Lower leg skin (tissue), 4 donors: Measurements from ENCODE around the gene FOXD2. TPM values are rescaled to one million over a fixed set of nuclear protein-coding genes. Genes with fewer than 3 reads are reported as not detected.

ENCODE experiments used
- DNase-seq, 2 donors: peaks; one replicate each; pipeline ENCODE4 v3.0.0-alpha.2; 2019; ENCODE audit warnings: low spot score in 2 of 2
- H3K4me3 ChIP-seq: fragments of 200-600 bp; sonication (generic); 2 replicates; pipeline ENCODE4 v1.5.1; 2017; ENCODE audit warnings: mild to moderate bottlenecking, low read depth; ENCODE audit not compliant: poor library complexity, severe bottlenecking
- POLR2A ChIP-seq, 2 donors: fragments of 450-650 bp; IDR thresholded peaks; one replicate each; pipeline ENCODE4 v1.6.1; 2016 to 2017; ENCODE audit warnings: antibody characterized with exemption in 2 of 2, mild to moderate bottlenecking in 1 of 2, moderate library complexity in 1 of 2
- WGBS, 2 donors: methylation state at CpG; one replicate each; pipeline ENCODE4 v1.1.5; 2018; 5-methylcytosine and 5-hydroxymethylcytosine counted together
- intact Hi-C: fragments of 100-400 bp; cut with DNase I; formaldehyde crosslinking; loops from one replicate; pipeline ENCODE4 v1.15.0; 2023; ENCODE audit warnings: low total_unique reads
- total RNA-seq, 4 donors: library from RNA; depleted of rRNA; stranded (reverse); fragments of >200 nt; gene quantifications; one replicate each; pipeline ENCODE4 v1.1.0, GENCODE V29; 2016
- TF ChIP-seq, protein P1 (sequence below), 3 donors: fragments of 450-650 bp; IDR thresholded peaks; one replicate each; pipeline ENCODE4 v1.5.1; 2016; ENCODE audit warnings: antibody characterized with exemption in 3 of 3, mild to moderate bottlenecking in 3 of 3, moderate library complexity in 2 of 3

The FOXD2 gene
- total RNA-seq, 4 donors from 2014 or later, result 0.13 to 0.56 (median 0.45) TPM; not detected in 1

DNA sequence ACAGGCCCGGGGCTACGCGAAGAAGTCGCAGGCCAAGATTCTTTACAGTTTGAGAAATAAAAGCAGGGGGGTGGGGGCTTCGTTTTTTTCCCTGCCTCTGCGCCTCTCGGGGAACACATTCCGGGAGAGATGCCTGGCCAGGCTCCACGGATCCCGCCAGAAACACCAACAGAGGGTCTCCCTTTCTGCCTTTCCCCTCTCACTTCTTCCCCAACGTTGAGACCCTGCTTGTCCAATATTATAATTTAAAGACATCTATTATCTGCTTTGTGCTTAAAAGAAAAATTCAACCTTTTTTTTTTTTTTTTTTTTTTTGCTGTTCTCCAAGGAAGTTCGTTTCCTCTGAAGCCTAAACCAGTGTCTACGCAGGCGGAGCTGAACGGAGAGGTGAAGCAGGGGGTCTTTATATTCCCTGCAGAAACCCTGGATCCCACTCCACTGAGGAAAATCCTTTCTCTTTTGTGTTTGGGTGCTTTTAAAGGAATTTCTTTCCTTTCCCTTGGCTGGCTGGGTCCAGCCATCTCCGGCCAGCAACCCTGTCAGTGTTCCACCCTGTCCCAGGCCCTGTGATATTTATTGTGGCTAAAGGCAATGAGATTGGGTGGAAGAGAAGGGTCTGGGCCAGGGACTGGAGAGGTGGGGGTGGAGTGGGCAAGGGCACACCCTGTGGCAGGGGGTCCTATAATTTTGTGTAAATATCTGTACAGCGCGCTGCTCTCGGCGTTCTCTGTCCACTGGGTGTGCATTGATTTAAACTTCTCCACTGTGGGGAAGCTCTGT lies 2.2 kb downstream of the FOXD2 start:
- intact Hi-C loops, result loop anchor here (10.0 kb wide), 1 partner anchor 135 kb away; no protein-coding TSS in a partner anchor
- 71 to 78% methylated on average over 20 of the region's 20 CpGs for WGBS, 2 donors
- no peak overlapping the region for H3K4me3 ChIP-seq
- no peak for DNase-seq
- TF ChIP-seq POLR2A (IDR thresholded peaks at IDR 0.05), result no peak
- TF ChIP-seq, protein P1, sequence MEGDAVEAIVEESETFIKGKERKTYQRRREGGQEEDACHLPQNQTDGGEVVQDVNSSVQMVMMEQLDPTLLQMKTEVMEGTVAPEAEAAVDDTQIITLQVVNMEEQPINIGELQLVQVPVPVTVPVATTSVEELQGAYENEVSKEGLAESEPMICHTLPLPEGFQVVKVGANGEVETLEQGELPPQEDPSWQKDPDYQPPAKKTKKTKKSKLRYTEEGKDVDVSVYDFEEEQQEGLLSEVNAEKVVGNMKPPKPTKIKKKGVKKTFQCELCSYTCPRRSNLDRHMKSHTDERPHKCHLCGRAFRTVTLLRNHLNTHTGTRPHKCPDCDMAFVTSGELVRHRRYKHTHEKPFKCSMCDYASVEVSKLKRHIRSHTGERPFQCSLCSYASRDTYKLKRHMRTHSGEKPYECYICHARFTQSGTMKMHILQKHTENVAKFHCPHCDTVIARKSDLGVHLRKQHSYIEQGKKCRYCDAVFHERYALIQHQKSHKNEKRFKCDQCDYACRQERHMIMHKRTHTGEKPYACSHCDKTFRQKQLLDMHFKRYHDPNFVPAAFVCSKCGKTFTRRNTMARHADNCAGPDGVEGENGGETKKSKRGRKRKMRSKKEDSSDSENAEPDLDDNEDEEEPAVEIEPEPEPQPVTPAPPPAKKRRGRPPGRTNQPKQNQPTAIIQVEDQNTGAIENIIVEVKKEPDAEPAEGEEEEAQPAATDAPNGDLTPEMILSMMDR (IDR thresholded peaks at IDR 0.05), result no peak

DNA sequence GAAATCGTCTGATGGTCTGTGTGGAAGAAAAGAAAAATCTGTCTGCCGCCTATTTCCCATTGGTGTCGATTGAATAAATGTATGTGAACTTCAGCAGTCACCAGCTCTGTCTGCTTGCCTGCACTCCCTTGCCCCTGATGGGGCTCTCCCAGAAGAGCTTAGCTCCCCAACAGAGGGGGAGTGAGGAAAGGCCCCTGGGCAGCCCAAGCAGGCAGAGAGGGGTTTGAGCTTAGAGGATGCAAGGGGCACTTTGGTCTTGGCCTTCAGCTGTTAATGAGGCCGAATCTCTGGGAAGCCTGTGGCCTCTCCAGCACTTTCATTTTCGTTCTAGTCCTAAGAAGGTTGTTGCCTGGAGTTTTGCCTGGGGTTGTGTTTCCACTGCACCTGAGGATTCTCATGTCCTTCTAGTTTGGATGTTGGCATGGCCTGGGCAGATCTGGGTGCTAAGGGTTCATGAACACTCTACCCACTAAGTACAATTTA lies 2.8 kb downstream of the FOXD2 start:
- intact Hi-C loops, result no loop called here
- H3K4me3 ChIP-seq, result no peak overlapping the region
- no peak for DNase-seq
- TF ChIP-seq, protein P1 (IDR thresholded peaks at IDR 0.05), result no peak
- no peak for TF ChIP-seq POLR2A (IDR thresholded peaks at IDR 0.05)
- 65 to 70% methylated on average over 5 of the region's 5 CpGs for whole genome bisulfite sequencing, 2 donors

DNA sequence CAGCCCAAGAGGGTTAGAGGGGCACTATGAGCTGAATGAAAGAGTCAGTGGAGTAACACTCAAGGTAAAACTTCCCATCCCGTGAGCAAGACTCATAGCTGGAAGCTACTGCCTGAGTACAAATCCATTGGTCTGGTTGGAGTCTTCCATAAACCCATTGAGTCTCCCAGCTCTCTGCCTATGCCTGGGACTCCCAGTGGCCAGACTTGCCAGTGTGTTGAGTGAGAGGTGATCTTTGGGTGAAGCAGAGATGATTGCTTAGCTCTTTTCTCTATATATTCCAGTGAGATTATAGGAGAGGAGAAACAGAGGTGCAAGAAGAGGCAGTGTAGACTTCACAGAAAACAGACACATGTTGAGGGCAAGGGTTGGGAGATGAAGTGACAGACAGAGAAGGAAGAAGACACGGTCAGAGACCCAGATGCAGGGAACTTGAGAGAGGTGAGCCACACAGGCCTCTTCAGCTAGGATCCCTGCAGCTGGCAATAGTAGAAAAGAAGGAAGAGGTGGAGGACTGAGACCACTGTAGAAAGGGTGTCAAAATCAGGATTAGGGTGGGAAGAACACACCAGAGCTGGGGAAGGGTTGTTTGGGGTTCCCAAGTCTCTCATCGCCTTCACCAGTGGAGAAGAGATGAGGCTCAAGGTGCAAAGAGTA lies 3.7 kb downstream of the FOXD2 start:
- DNase-seq, result no peak
- 99% methylated on average over 3 of the region's 3 CpGs for WGBS, 2 donors
- H3K4me3 ChIP-seq, result no peak overlapping the region
- intact Hi-C loops, result no loop called here
- TF ChIP-seq, protein P1 (IDR thresholded peaks at IDR 0.05), result no peak
- no peak for TF ChIP-seq POLR2A (IDR thresholded peaks at IDR 0.05)

DNA sequence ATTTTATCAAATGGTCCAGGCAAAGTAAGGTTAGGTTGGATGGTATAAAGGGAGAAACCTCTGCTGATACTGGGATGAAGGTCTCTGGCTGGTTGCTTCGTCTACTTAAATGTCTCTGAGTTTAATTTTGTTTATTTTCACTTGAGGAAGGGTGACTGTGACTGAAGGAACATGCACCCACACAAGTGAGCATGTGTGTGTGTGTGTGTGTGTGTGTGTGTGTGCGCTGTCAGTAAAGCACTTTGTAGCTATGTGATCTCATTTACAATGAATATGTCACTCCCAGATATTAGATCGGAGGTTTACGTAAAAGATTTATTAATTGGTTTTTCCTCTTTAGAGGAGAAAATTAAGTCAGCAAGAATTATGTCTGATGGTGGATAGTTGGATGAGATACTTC lies 4.4 kb downstream of the FOXD2 start:
- 90 to 95% methylated on average over 4 of the region's 4 CpGs for WGBS, 2 donors
- DNase-seq, result no peak
- TF ChIP-seq POLR2A (IDR thresholded peaks at IDR 0.05), result no peak
- TF ChIP-seq, protein P1 (IDR thresholded peaks at IDR 0.05), result no peak
- H3K4me3 ChIP-seq, result no peak overlapping the region
- intact Hi-C loops, result no loop called here

DNA sequence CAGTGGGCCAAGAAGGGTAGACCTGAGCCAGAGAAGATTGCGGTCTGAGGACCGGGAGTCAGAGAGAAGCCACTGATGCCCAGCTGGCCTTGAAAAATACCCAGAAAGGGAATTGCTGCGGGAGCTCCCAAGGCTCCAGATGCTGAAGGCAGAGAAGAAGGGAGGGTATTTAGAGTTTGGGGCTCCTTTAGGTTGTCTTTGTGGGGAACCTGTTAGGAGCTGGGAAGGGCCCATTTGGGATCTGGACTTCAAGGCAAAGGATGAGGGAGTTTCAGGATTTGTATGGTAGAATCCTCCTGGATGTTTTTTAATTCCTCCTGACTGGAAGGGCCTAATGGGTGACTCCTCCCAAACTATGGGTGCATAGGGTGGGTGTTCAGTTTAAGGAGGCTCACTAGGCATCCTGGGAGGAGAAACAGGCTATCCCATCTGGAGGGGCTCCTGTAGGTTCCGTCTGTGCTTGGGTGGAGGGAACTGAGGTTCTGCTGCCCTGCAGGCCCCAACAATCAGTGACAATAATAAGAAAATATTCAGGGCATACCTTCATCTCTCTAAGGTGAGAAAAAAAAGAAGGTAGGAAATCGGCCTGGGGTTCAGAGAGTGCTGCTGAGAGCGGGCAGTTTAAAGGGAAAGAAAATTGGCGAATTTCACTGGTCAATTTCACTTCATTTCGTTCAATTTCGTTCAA lies 5.1 kb downstream of the FOXD2 start:
- H3K4me3 ChIP-seq, result no peak overlapping the region
- no peak for DNase-seq
- 56 to 62% methylated on average over 9 of the region's 9 CpGs for WGBS, 2 donors
- TF ChIP-seq, protein P1 (IDR thresholded peaks at IDR 0.05), result no peak
- no peak for TF ChIP-seq POLR2A (IDR thresholded peaks at IDR 0.05)
- intact Hi-C loops, result no loop called here
